OCI-LY7 (cell line): Measurements from ENCODE around the gene YOD1. TPM values are rescaled to one million over a fixed set of nuclear protein-coding genes. Genes with fewer than 3 reads are reported as not detected.

ENCODE experiments used
- BruUV-seq: library from RNA; stranded (reverse); fragments of 400-500 nt; replicated peaks from 2 replicates; lab custom pipeline; 2021; lab: Mats Ljungman, UMichigan
- CTCF ChIA-PET: fragments of 300-600 bp; sonication (Branson Sonifier 250); formaldehyde crosslinking; loops from one replicate; lab custom pipeline; 2022; ENCODE audit warnings: antibody characterized with exemption; ENCODE audit not compliant: unreplicated experiment; lab: Charles Lee
- POLR2A ChIA-PET: fragments of 300-600 bp; sonication (Branson Sonifier 250); formaldehyde crosslinking; loops from one replicate; lab custom pipeline; 2022; ENCODE audit warnings: antibody characterized with exemption; lab: Charles Lee
- DNase-seq: peaks from one replicate; pipeline ENCODE4 v3.0.0-alpha.2; 2015; ENCODE audit warnings: low spot score
- H2AFZ ChIP-seq: fragments of 200-600 bp; sonication (generic), shearing (Covaris generic); 2 replicates; pipeline ENCODE4 v1.6.1; 2014; ENCODE audit warnings: mild to moderate bottlenecking, antibody characterized with exemption, low read length, moderate library complexity
- H3K27ac ChIP-seq: fragments of 200-600 bp; sonication (generic); 2 replicates; pipeline ENCODE4 v1.5.1; 2014; ENCODE audit warnings: mixed run types, low read depth, mild to moderate bottlenecking, moderate library complexity, low read length, inconsistent platforms; ENCODE audit not compliant: poor library complexity, severe bottlenecking
- H3K36me3 ChIP-seq: fragments of 200-600 bp; sonication (generic); 2 replicates; pipeline ENCODE4 v1.6.1; 2014; ENCODE audit warnings: mild to moderate bottlenecking, antibody characterized with exemption, low read length, moderate library complexity, mixed read lengths; ENCODE audit not compliant: insufficient read depth
- H3K4me1 ChIP-seq: fragments of 200-600 bp; sonication (generic); 2 replicates; pipeline ENCODE4 v1.5.1; 2014; ENCODE audit warnings: mild to moderate bottlenecking, low read length; ENCODE audit not compliant: insufficient read depth, poor library complexity, severe bottlenecking
- H3K4me2 ChIP-seq: fragments of 200-600 bp; sonication (generic); 2 replicates; pipeline ENCODE4 v1.6.1; 2014; ENCODE audit warnings: mild to moderate bottlenecking, low read length
- H3K4me3 ChIP-seq: fragments of 200-600 bp; sonication (generic); 2 replicates; pipeline ENCODE4 v1.5.1; 2014; ENCODE audit warnings: mild to moderate bottlenecking, low read depth, low read length; ENCODE audit not compliant: poor library complexity, severe bottlenecking
- H3K79me2 ChIP-seq: fragments of 200-600 bp; sonication (generic); 2 replicates; pipeline ENCODE4 v1.6.1; 2016; ENCODE audit warnings: low read depth, mild to moderate bottlenecking, low read length, moderate library complexity, mixed read lengths; ENCODE audit not compliant: insufficient read depth
- H3K9me2 ChIP-seq: fragments of 200-600 bp; sonication (generic); 2 replicates; pipeline ENCODE4 v1.6.1; 2016; ENCODE audit warnings: mild to moderate bottlenecking, low read length, mixed read lengths; ENCODE audit not compliant: insufficient read depth
- H3K9me3 ChIP-seq: fragments of 200-600 bp; sonication (generic); 2 replicates; pipeline ENCODE4 v1.6.1; 2014; ENCODE audit warnings: mild to moderate bottlenecking, mixed run types, low read length, mixed read lengths
- H4K20me1 ChIP-seq: fragments of 200-600 bp; sonication (generic); 2 replicates; pipeline ENCODE4 v1.6.1; 2014; ENCODE audit warnings: mild to moderate bottlenecking, antibody characterized with exemption, low read length, moderate library complexity, mixed read lengths; ENCODE audit not compliant: insufficient read depth
- CTCF ChIP-seq: fragments of 200-600 bp; sonication (generic); conservative IDR thresholded peaks from 2 replicates; pipeline ENCODE4 v1.5.1; 2014; ENCODE audit warnings: mild to moderate bottlenecking, antibody characterized with exemption, low read length, moderate library complexity, mixed read lengths
- EZH2phosphoT487 ChIP-seq: fragments of 200-600 bp; sonication (generic); IDR thresholded peaks from 2 replicates; pipeline ENCODE4 v1.6.1; 2018; ENCODE audit warnings: low read depth, borderline replicate concordance, mild to moderate bottlenecking, mixed run types, antibody characterized with exemption, low read length, moderate library complexity, mixed read lengths
- intact Hi-C: fragments of 100-400 bp; cut with micrococcal nuclease; formaldehyde crosslinking; loops from one replicate; pipeline ENCODE4 v1.10.0; 2022; ENCODE audit not compliant: unreplicated experiment
- total RNA-seq, 2 experiments: library from RNA; depleted of rRNA in 1 of 2; stranded (reverse); fragments of >200 nt in 1 of 2; shearing (Covaris generic) in 1 of 2; gene quantifications; 2 replicates each; pipeline ENCODE4 v1.2.3, GENCODE V29; 2014 to 2022

The YOD1 gene
- total RNA-seq, 2 experiments from 2014 or later: 16.2 to 16.5 TPM

- TF ChIP-seq CTCF: no peak
- no peak for TF ChIP-seq EZH2phosphoT487
These were observed 37.5 kb downstream of the YOD1 start for GRCh38 chr1:207013321-207014085.

GRCh38 chr1:207010726-207011125 lies 40.3 kb downstream of the YOD1 start:
- ChIA-PET POLR2A (interaction anchor here (0.5 to 1.0 kb wide), 3 partner anchors 9 to 371 kb away, joined by 3 to 5 read pairs (median 5); no protein-coding TSS in a partner anchor), CTCF (no interaction called here)
- Histone ChIP-seq H3K9me2 (no peaks in the 10 kb centered on the region), H3K9me3 (no peaks in the 10 kb centered on the region), H2AFZ (no peak overlapping the region), H3K36me3 (no peaks in the 10 kb centered on the region), H3K27ac (no peak overlapping the region), H3K79me2 (no peaks in the 10 kb centered on the region), H4K20me1 (no peaks in the 10 kb centered on the region), H3K4me2 (no peak overlapping the region), H3K4me3 (no peak overlapping the region), H3K4me1 (no peaks in the 10 kb centered on the region)
- no TSS peak for BruUV-seq
- intact Hi-C loops: no loop called here
- TF ChIP-seq EZH2phosphoT487 (no peak), CTCF (no peak)
- no peak for DNase-seq

More at GRCh38 chr1:207013321-207014085, 37.5 kb downstream of the YOD1 start:
- Histone ChIP-seq H3K79me2 (no peaks in the 10 kb centered on the region), H2AFZ (no peak overlapping the region), H3K4me1 (no peaks in the 10 kb centered on the region), H3K9me2 (no peaks in the 10 kb centered on the region), H3K4me3 (no peak overlapping the region), H3K4me2 (no peak overlapping the region), H3K27ac (no peak overlapping the region), H3K9me3 (no peaks in the 10 kb centered on the region), H4K20me1 (no peaks in the 10 kb centered on the region), H3K36me3 (no peaks in the 10 kb centered on the region)
- no peak for DNase-seq
- ChIA-PET POLR2A (interaction anchor here (0.6 to 1.4 kb wide), 2 partner anchors 13 to 99 kb away, joined by 3 read pairs; no protein-coding TSS in a partner anchor), CTCF (no interaction called here)
- BruUV-seq: no TSS peak
- intact Hi-C loops: no loop called here

GRCh38 chr1:207009945-207010344 lies 41.1 kb downstream of the YOD1 start:
- Histone ChIP-seq H4K20me1 (no peaks in the 10 kb centered on the region), H3K9me2 (no peaks in the 10 kb centered on the region), H3K27ac (no peak overlapping the region), H2AFZ (no peak overlapping the region), H3K4me1 (no peaks in the 10 kb centered on the region), H3K79me2 (no peaks in the 10 kb centered on the region), H3K4me2 (no peak overlapping the region), H3K4me3 (no peak overlapping the region), H3K36me3 (no peaks in the 10 kb centered on the region), H3K9me3 (no peaks in the 10 kb centered on the region)
- no peak for DNase-seq
- no TSS peak for BruUV-seq
- no peak for TF ChIP-seq EZH2phosphoT487
- no peak for TF ChIP-seq CTCF
- POLR2A ChIA-PET: no interaction called here
- intact Hi-C loops: loop anchor here (10.0 kb wide), 1 partner anchor 65 kb away; no protein-coding TSS in a partner anchor
- CTCF ChIA-PET: no interaction called here
